ENCODE data around the gene CAMK4.

The CAMK4 gene

DNA sequence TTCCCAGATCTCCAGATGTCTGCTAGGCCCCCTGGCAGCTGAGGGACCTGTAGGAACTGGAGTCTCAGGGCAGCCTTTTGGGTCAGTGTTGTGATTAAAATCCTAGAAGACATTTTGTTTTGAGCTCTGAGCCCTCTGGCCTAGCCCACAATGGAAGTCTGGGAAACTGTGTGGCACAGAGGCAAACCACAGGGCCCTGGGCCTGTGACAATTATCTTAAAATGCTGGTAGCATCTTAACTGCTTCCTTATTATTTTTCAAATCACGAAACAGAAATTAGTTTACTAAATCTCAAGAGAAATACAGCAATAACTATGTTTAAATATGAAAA, 162.6 kb downstream of the CAMK4 start:
- no peaks in the 10 kb centered on the region for H3K9me3 Mint-ChIP-seq
- no peaks in the 10 kb centered on the region for H3K36me3 Mint-ChIP-seq (ENCODE audit: low read depth)
- peaks cover 6% of the 10 kb centered on the region for H3K4me1 Mint-ChIP-seq
- TF ChIP-seq, protein P1, sequence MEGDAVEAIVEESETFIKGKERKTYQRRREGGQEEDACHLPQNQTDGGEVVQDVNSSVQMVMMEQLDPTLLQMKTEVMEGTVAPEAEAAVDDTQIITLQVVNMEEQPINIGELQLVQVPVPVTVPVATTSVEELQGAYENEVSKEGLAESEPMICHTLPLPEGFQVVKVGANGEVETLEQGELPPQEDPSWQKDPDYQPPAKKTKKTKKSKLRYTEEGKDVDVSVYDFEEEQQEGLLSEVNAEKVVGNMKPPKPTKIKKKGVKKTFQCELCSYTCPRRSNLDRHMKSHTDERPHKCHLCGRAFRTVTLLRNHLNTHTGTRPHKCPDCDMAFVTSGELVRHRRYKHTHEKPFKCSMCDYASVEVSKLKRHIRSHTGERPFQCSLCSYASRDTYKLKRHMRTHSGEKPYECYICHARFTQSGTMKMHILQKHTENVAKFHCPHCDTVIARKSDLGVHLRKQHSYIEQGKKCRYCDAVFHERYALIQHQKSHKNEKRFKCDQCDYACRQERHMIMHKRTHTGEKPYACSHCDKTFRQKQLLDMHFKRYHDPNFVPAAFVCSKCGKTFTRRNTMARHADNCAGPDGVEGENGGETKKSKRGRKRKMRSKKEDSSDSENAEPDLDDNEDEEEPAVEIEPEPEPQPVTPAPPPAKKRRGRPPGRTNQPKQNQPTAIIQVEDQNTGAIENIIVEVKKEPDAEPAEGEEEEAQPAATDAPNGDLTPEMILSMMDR (IDR thresholded peaks at IDR 0.05; ENCODE audit: unreplicated experiment in 3 of 3) = no peak
- H3K4me3 Mint-ChIP-seq = no peak overlapping the region
- H3K27me3 Mint-ChIP-seq (ENCODE audit: low read depth) = no peaks in the 10 kb centered on the region
- no peak overlapping the region for H3K27ac Mint-ChIP-seq

- no peaks in the 10 kb centered on the region for H3K27me3 Mint-ChIP-seq (ENCODE audit: low read depth)
- TF ChIP-seq, protein P1 (IDR thresholded peaks at IDR 0.05; ENCODE audit: unreplicated experiment in 3 of 3) = no peak
- no peaks in the 10 kb centered on the region for H3K36me3 Mint-ChIP-seq (ENCODE audit: low read depth)
- H3K4me3 Mint-ChIP-seq = no peak overlapping the region
- no peak overlapping the region for H3K27ac Mint-ChIP-seq
- H3K9me3 Mint-ChIP-seq = no peaks in the 10 kb centered on the region
- peaks cover 6% of the 10 kb centered on the region for H3K4me1 Mint-ChIP-seq
Observed at GRCh38 chr5:111387361-111387760, 163.2 kb downstream of the CAMK4 start.

GRCh38 chr5:111389390-111390082, 165.4 kb downstream of the CAMK4 start:
- no peak overlapping the region for H3K4me3 Mint-ChIP-seq

GRCh38 chr5:111392181-111392580, 168.0 kb downstream of the CAMK4 start:
- H3K27ac Mint-ChIP-seq = no peak overlapping the region
- TF ChIP-seq, protein P1 (IDR thresholded peaks at IDR 0.05; ENCODE audit: unreplicated experiment in 3 of 3) = no peak
- H3K4me1 Mint-ChIP-seq = no peaks in the 10 kb centered on the region
- H3K36me3 Mint-ChIP-seq (ENCODE audit: low read depth) = no peaks in the 10 kb centered on the region
- no peaks in the 10 kb centered on the region for H3K9me3 Mint-ChIP-seq
- H3K4me3 Mint-ChIP-seq = no peak overlapping the region
- no peaks in the 10 kb centered on the region for H3K27me3 Mint-ChIP-seq (ENCODE audit: low read depth)

More at GRCh38 chr5:111389390-111390082, 165.4 kb downstream of the CAMK4 start:
- H3K27me3 Mint-ChIP-seq (ENCODE audit: low read depth) = no peaks in the 10 kb centered on the region
- peaks cover 6% of the 10 kb centered on the region for H3K4me1 Mint-ChIP-seq
- no peak overlapping the region for H3K27ac Mint-ChIP-seq
- no peaks in the 10 kb centered on the region for H3K9me3 Mint-ChIP-seq
- no peaks in the 10 kb centered on the region for H3K36me3 Mint-ChIP-seq (ENCODE audit: low read depth)
- TF ChIP-seq, protein P1 (IDR thresholded peaks at IDR 0.05; ENCODE audit: unreplicated experiment in 3 of 3) = no peak

- Mint-ChIP-seq H3K36me3 (ENCODE audit: low read depth) (no peaks in the 10 kb centered on the region), H3K27ac (no peak overlapping the region), H3K27me3 (ENCODE audit: low read depth) (no peaks in the 10 kb centered on the region), H3K4me1 (no peaks in the 10 kb centered on the region), H3K9me3 (no peaks in the 10 kb centered on the region), H3K4me3 (no peak overlapping the region)
- TF ChIP-seq, protein P1 (IDR thresholded peaks at IDR 0.05; ENCODE audit: unreplicated experiment in 3 of 3) = no peak
Observed at GRCh38 chr5:111394586-111394985, 170.4 kb downstream of the CAMK4 start.

- TF ChIP-seq, protein P1 (IDR thresholded peaks at IDR 0.05; ENCODE audit: unreplicated experiment in 3 of 3) = no peak
- H3K27ac Mint-ChIP-seq = no peak overlapping the region
- no peaks in the 10 kb centered on the region for H3K27me3 Mint-ChIP-seq (ENCODE audit: low read depth)
Observed at GRCh38 chr5:111398013-111398412, 173.8 kb downstream of the CAMK4 start.

More at GRCh38 chr5:111398013-111398412, 173.8 kb downstream of the CAMK4 start:
- Mint-ChIP-seq H3K4me1 (no peaks in the 10 kb centered on the region), H3K4me3 (no peak overlapping the region), H3K9me3 (no peaks in the 10 kb centered on the region), H3K36me3 (ENCODE audit: low read depth) (no peaks in the 10 kb centered on the region)
